Measurements from ENCODE around the gene HBP1.
"Not testable (repeated sequence)": the region's sequence is repeated elsewhere in the genome, so short reads cannot be mapped to it uniquely, and the experiment has no call there.

Gene HBP1

DNA sequence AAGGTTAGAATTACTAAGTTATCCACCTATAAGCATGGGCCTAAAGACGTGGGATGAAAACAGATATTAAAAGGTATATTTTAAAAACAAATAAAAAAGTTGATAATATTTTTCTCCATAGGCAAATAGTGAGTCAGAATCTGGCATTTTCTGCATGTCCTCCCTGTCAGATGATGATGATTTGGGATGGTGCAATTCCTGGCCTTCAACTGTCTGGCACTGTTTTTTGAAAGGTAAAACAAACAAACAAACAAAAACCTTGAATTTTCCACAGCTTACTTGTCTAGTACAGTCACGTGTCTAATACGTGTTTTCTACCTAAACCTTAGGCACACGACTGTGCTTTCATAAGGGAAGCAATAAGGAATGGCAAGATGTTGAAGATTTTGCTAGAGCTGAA, 17.4 kb downstream of the HBP1 start:
- no peak for DNase-seq

- no peak for DNase-seq
Measured at GRCh38 chr7:107187774-107188173, 19.0 kb downstream of the HBP1 start.

- no peak for DNase-seq
Measured at GRCh38 chr7:107190090-107190489, 21.3 kb downstream of the HBP1 start.

GRCh38 chr7:107194052-107194451, 25.2 kb downstream of the HBP1 start:
- no peak for DNase-seq

DNA sequence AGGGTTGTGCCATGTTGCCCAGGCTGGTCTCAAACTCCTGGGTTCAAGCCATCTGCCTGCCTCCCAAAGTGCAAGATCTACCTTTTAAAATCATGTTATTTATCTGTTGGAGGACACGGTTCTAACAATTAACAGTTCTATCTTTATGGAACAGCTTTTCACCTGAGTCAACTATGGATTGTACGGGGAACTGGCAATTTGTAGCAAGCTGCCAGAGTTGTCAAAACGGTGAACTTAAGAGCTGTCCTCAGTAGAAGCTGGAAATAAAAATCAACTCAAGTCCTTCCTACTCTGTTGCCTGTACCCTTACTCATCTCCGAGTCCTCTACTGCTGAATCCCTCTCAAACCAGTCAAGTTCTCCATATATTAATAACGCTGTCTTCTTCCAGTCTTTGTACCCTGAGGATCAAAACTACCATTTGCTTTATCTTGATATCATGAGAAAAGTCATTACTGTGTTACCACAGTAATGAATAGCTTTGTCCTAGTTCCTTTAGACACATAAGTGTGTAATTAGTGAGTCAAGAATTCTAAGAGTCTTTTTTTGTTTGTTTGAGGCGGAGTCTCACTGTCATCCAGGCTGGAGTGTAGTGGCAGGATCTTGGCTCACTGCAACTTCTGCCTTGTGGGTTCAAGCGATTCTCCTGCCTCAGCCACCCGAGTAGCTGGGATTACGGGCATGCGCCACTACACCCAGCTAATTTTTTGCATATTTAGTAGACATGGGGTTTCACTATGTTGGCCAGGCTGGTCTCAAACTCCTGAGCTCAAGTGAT, 28.2 kb downstream of the HBP1 start:
- no peak for DNase-seq

GRCh38 chr7:107201795-107202450, 33.1 kb downstream of the HBP1 start:
- DNase-seq = no peak

DNA sequence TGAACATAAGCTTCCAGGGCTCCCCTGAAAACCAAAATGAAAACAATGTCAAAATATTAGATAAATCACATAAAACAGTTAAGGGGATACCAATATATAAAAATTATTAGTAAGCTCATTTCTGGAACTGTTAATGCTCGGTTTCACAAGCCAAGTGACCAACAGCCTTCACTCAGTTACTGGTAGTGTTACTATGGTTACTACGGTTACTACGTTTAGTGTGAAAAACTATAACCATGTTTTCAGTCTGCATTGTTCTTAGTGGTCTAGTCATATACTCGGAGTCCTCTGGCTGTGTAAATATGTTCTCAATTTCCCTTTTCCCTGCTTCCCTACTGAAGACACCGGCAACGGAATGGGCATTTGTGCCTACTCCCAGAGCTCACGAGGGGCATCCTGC, 34.8 kb downstream of the HBP1 start:
- no peak for DNase-seq

DNA sequence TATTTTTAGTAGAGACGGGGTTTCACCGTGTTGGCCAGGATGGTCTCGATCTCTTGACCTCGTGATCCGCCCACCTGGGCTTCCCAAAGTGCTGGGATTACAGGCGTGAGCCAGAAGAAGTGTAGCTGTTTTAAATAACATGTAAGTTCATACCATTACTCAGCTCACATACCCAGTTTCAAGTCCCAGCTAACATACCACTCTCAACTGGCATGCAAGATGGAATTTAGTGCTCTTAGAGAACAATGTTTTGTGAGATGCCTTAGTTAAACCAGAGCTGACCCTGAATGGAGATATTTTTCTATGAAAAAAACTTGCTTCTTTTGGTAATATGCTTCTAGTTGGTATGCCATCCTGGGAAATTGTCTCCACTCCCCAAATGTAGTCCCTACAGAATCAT, 37.3 kb downstream of the HBP1 start:
- DNase-seq = no peak

- DNase-seq = no peak
Measured at GRCh38 chr7:107206706-107207105, 37.9 kb downstream of the HBP1 start.

GRCh38 chr7:107207459-107207858, 38.7 kb downstream of the HBP1 start:
- DNase-seq = no peak

GRCh38 chr7:107208024-107208521, 39.3 kb downstream of the HBP1 start:
- no peak for DNase-seq

DNA sequence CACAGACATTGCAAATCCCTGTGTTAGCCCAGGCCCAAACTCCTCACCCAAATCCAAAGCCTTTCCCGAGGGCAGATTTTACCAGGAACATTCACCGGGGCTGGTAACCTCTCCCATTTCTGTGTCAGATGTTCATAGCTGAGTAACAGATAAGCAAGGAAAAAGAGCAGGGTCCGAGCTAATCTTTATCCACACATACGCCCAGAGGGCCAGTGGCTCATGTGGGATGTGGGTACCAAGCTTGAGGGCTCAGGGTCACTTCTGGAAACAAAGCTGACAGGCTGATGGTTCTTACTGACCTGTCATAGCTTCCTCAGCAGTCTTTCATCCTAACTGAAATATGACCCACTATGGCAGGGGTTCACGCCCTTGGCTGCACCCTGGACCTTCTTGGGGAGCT, 39.8 kb downstream of the HBP1 start:
- no peak for DNase-seq

- DNase-seq = no peak
Measured at GRCh38 chr7:107209565-107209964, 40.8 kb downstream of the HBP1 start.

GRCh38 chr7:107210400-107210799, 41.6 kb downstream of the HBP1 start:
- no peak for DNase-seq

GRCh38 chr7:107212725-107213124, 43.9 kb downstream of the HBP1 start:
- DNase-seq = no peak

DNA sequence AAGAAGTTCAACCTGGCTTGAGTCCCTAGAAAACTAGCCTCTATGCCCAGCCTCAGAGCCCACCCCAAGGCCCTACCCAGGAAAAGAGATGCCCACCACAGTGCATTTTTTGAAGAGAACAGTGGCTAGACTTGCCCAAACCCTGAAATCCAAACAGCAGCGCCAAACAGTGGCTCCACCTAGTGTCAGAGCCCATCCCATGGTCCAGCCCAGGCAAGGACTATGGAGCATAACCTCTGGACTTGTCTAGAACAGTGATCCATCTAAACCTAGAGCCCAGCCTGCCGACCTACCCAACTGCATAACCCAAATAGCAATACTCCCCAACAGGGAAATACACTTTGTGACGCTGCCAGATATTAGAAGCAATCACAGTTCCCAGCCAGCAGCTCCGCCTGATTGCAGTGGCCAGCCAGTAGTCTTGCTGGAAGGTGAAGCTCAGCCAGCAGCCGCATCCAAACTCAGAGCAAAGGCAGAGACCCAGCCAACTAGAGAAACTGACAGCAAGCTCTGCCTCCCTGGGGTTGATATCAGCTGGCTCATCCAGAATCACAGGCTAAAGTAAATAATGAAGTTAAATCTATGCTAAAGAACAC, 44.5 kb downstream of the HBP1 start:
- no peak for DNase-seq

DNA sequence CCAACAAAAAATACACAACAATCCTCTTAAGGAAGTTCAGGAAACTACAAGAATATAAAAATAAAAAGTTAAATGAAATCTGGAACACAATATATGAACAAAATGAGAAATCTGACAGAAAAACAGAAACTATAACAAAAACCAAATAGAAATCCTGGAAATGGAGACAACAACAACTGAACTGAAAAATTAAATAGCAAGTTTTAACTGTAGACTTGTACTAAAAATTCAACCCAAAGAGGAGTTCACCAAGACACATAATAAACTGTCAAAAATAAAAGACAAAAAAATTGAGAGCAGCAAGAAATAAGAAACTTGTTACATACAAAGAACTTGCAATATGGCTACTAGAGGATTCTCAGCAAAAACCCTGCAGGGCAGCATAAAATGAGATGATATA, 45.1 kb downstream of the HBP1 start:
- no peak for DNase-seq

DNA sequence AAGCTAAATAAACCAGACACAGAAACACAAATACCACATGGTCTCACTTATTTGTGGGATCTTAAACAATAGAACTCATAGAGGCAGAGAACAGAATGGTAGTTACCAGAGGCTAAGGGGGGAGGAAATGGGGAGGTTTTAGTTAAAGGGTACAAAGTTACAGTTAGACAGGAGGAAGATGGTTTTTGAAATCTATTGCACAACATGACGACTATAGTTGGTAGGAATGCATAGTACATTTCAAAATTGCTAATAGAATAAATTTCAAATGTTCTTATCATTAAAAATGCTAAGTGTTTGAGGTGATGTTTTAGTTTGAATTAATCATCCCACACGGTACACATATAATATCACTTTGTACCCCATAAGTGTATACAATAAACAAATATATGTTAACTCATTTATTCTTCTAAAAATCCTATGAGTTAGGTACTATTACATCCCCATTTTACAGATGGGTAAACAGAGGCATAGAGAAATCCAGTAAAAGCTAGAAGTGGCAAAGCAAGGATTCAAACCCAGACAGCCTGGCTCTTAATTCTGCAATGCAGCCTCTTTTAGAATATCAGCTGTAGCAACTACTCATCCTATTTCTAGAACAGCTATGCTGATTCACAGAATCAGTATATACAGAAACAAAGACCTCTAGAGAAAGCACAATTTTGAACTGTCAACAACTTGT, 50.9 kb downstream of the HBP1 start:
- DNase-seq = no peak

GRCh38 chr7:107220356-107220755, 51.6 kb downstream of the HBP1 start:
- DNase-seq = no peak

GRCh38 chr7:107220806-107221205, 52.0 kb downstream of the HBP1 start:
- not testable (repeated sequence) for DNase-seq

- DNase-seq = no peak
Measured at GRCh38 chr7:107224374-107225223, 55.8 kb downstream of the HBP1 start.

DNA sequence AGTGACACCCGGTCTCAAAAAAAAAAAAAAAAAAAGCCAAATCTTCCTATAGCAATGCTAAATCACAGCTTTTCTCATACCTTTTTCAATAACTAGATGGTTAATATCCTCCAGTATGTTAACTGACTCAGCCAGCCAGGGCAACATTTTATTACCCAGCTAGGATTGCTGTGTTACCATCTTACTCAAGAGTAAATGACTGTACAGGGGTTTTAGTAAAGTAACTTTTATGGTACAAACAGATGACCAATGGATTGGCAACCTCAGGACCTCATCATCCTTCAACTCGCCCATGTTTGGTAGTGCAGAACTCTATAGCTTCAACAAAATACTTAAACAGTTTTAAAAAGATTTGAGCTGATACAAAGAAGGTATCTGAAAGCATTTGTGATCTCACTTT, 59.5 kb downstream of the HBP1 start:
- DNase-seq = no peak

DNA sequence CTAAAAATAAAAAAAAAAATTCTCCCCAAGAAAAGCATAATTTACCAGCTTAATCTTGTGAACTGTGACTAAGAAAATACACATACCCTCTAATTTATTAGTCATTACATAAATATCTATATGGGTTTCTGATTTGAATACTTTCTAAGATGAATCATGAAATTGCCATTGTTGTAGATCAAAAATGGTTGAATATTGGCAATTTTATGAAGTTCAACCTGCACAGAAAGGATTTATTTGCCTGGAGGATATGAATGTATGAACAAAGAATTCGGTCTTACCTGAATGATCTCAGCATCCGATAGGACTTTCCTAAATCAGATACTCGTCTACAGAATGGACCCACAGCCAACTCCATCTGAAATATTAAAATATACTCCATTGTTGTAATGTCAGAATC, 61.5 kb downstream of the HBP1 start:
- DNase-seq = no peak

Measured in NCI-H1417 treated with DMSO at 0.1 percent for 48 hours (cell line).